Sigmoid colon (tissue), 7 donors: ENCODE measurements around the gene SMIM23. TPM values are rescaled to one million over a fixed set of nuclear protein-coding genes. Genes with fewer than 3 reads are reported as not detected.

Experiments used
- DNase-seq: peaks from one replicate; pipeline ENCODE4 v3.0.0-alpha.2; 2019
- H3K27ac ChIP-seq, 4 donors: fragments of 200-600 bp; sonication (generic); one replicate each; pipeline ENCODE4 v1.5.1; 2016 to 2019; ENCODE audit warnings: mild to moderate bottlenecking in 1 of 4
- H3K27me3 ChIP-seq, 3 donors: fragments of 200-600 bp; sonication (generic); one replicate each; pipeline ENCODE4 v1.5.1; 2019; ENCODE audit warnings: mild to moderate bottlenecking in 1 of 3
- H3K36me3 ChIP-seq, 4 donors: fragments of 200-600 bp; sonication (generic); one replicate each; pipeline ENCODE4 v1.5.1; 2016 to 2019
- H3K4me1 ChIP-seq, 4 donors: fragments of 200-600 bp; sonication (generic); one replicate each; pipeline ENCODE4 v1.5.1; 2017 to 2019
- H3K4me3 ChIP-seq, 4 donors: fragments of 200-600 bp; sonication (generic); one replicate each; pipeline ENCODE4 v1.5.1; 2017 to 2019; ENCODE audit warnings: mild to moderate bottlenecking in 2 of 4, moderate library complexity in 1 of 4
- H3K9me3 ChIP-seq, 4 donors: fragments of 200-600 bp in 3 of 4; sonication (generic) in 3 of 4; one replicate each; pipeline versions ENCODE4 v1.5.1 to v1.6.1; 2013 to 2019
- EP300 ChIP-seq, 4 donors: sonication (generic); formaldehyde crosslinking; IDR thresholded peaks; one replicate each; pipeline ENCODE4 v1.6.1; 2017; ENCODE audit warnings: antibody characterized with exemption in 4 of 4
- POLR2A ChIP-seq, 2 donors: fragments of 450-650 bp; IDR thresholded peaks; one replicate each; pipeline ENCODE4 v1.6.1; 2016; ENCODE audit warnings: antibody characterized with exemption in 2 of 2, mild to moderate bottlenecking in 2 of 2, moderate library complexity in 2 of 2
- POLR2AphosphoS5 ChIP-seq, 4 donors: sonication (generic); formaldehyde crosslinking; IDR thresholded peaks; one replicate each; pipeline ENCODE4 v1.6.1; 2017; ENCODE audit warnings: antibody characterized with exemption in 4 of 4
- WGBS, 2 donors: extraction: QIAGEN DNeasy Blood & Tissue Kit; methylation state at CpG; one replicate each; pipeline ENCODE4 v1.1.7; 2013; 5-methylcytosine and 5-hydroxymethylcytosine counted together
- intact Hi-C: fragments of 100-400 bp; cut with DNase I; formaldehyde crosslinking; loops from one replicate; pipeline ENCODE4 v1.15.1; 2023
- polyA plus RNA-seq, 3 donors: library from polyadenylated mRNA; stranded (reverse); fragments of 200-250 nt; gene quantifications; one replicate each; pipeline ENCODE4 v1.2.3, GENCODE V29; 2013
- total RNA-seq, 4 donors: library from RNA; depleted of rRNA; stranded (reverse); fragments of >200 nt; gene quantifications; one replicate each; pipeline ENCODE4 v1.1.0, GENCODE V29; 2016
- TF ChIP-seq, protein P1 (sequence below), 4 experiments: fragments of 450-650 bp in 3 of 4; fragments of 200-600 bp in 1 of 4; IDR thresholded peaks; one replicate each; pipeline ENCODE4 v1.5.1; 2016 to 2019; ENCODE audit warnings: antibody characterized with exemption in 4 of 4, mild to moderate bottlenecking in 3 of 4, moderate library complexity in 2 of 4
- donor health status: healthy with polysubstance abuse.
- donor health status: Bipolar disorder and iron deficiency.
- donor health status: healthy.

Gene SMIM23
- total and polyA plus RNA-seq, 7 donors: not detected

DNA sequence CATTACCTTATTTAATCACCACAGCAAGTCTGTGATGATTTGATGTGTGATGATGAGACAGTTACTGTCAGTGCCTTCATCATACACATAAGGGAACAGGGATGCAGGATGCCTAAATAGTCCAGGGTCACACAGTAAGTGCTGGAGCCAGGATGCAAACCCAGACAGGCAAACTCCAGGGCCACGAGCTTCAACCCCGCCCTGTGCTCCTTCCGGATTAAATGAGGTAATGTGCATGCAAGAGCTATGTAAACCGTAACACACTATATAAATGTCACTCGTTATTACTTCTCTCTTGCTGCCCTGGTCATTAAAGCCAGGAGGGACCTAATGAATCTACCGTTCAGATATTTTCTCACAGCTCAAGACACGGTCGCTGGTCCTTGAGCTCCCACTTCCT is 12.8 kb downstream of the SMIM23 start:
- no peak for DNase-seq
- no peak for TF ChIP-seq POLR2A (IDR thresholded peaks at IDR 0.05)
- TF ChIP-seq, protein P1, sequence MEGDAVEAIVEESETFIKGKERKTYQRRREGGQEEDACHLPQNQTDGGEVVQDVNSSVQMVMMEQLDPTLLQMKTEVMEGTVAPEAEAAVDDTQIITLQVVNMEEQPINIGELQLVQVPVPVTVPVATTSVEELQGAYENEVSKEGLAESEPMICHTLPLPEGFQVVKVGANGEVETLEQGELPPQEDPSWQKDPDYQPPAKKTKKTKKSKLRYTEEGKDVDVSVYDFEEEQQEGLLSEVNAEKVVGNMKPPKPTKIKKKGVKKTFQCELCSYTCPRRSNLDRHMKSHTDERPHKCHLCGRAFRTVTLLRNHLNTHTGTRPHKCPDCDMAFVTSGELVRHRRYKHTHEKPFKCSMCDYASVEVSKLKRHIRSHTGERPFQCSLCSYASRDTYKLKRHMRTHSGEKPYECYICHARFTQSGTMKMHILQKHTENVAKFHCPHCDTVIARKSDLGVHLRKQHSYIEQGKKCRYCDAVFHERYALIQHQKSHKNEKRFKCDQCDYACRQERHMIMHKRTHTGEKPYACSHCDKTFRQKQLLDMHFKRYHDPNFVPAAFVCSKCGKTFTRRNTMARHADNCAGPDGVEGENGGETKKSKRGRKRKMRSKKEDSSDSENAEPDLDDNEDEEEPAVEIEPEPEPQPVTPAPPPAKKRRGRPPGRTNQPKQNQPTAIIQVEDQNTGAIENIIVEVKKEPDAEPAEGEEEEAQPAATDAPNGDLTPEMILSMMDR (IDR thresholded peaks at IDR 0.05): no peak
- TF ChIP-seq EP300 (IDR thresholded peaks at IDR 0.05): no peak
- no peak for TF ChIP-seq POLR2AphosphoS5 (IDR thresholded peaks at IDR 0.05)
- no peaks in the 10 kb centered on the region for H3K36me3 ChIP-seq
- no peaks in the 10 kb centered on the region for H3K4me1 ChIP-seq
- intact Hi-C loops: no loop called here
- no peaks in the 10 kb centered on the region for H3K27me3 ChIP-seq
- H3K27ac ChIP-seq: no peak overlapping the region
- no peak overlapping the region for H3K4me3 ChIP-seq
- WGBS, 2 donors: 60 to 71% methylated on average over 8 of the region's 8 CpGs
- H3K9me3 ChIP-seq: no peaks in the 10 kb centered on the region

DNA sequence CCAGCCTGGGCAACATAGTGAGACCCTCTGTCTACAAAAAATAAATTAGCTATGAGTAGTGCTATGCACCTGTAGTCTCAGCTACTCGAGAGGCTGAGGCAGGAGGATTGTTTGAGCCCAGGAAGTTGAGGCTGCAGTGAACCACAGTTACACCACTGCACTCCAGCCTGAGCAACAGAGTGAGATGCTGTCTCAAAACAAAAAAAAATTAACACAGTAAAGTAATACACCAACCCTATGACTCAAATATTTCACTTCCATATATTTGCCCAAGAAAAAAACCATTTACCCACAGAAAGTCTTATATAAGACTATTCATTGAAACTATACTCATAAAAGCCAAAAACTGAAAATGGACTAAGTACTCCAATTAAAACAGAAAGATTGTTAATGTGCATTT is 16.2 kb downstream of the SMIM23 start:
- H3K4me1 ChIP-seq: no peaks in the 10 kb centered on the region
- no peaks in the 10 kb centered on the region for H3K36me3 ChIP-seq
- H3K27me3 ChIP-seq: no peaks in the 10 kb centered on the region
- DNase-seq: no peak
- no peak for TF ChIP-seq EP300 (IDR thresholded peaks at IDR 0.05)
- TF ChIP-seq, protein P1 (IDR thresholded peaks at IDR 0.05): no peak
- no peak for TF ChIP-seq POLR2AphosphoS5 (IDR thresholded peaks at IDR 0.05)
- no peak for TF ChIP-seq POLR2A (IDR thresholded peaks at IDR 0.05)
- intact Hi-C loops: no loop called here
- 83 to 90% methylated on average over 1 of the region's 1 CpG for WGBS, 2 donors
- no peak overlapping the region for H3K4me3 ChIP-seq
- H3K9me3 ChIP-seq: no peaks in the 10 kb centered on the region
- H3K27ac ChIP-seq: no peak overlapping the region

DNA sequence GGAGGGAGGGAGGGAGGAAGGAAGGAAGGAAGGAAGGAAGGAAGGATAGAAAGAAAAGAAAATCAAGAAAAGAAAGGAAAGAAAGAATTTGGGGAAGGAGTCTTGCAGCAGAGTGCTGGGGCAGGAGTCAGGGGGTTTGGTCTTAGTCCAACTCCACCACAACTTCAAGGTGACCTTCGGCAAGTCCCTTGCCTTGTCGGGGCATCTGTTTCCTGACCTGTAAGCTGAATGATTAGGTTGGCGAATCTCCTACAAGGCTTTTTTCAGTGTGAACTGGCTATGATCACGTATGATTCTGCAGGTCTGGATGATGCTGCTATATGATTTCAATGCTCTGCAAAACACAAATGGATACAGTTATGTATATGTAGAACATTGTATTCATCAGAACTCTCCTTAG is 20.1 kb downstream of the SMIM23 start:
- Histone ChIP-seq H3K27me3 (peaks cover 0 to 4% (median 0%) of the 10 kb centered on the region in 3 donors), H3K4me1 (no peaks in the 10 kb centered on the region), H3K27ac (no peak overlapping the region), H3K9me3 (no peaks in the 10 kb centered on the region), H3K36me3 (no peaks in the 10 kb centered on the region), H3K4me3 (no peak overlapping the region)
- no peak for TF ChIP-seq POLR2AphosphoS5 (IDR thresholded peaks at IDR 0.05)
- no peak for TF ChIP-seq EP300 (IDR thresholded peaks at IDR 0.05)
- TF ChIP-seq, protein P1 (IDR thresholded peaks at IDR 0.05): no peak
- TF ChIP-seq POLR2A (IDR thresholded peaks at IDR 0.05): no peak
- intact Hi-C loops: no loop called here
- DNase-seq: no peak
- 60 to 89% methylated on average over 4 of the region's 4 CpGs for WGBS, 2 donors

DNA sequence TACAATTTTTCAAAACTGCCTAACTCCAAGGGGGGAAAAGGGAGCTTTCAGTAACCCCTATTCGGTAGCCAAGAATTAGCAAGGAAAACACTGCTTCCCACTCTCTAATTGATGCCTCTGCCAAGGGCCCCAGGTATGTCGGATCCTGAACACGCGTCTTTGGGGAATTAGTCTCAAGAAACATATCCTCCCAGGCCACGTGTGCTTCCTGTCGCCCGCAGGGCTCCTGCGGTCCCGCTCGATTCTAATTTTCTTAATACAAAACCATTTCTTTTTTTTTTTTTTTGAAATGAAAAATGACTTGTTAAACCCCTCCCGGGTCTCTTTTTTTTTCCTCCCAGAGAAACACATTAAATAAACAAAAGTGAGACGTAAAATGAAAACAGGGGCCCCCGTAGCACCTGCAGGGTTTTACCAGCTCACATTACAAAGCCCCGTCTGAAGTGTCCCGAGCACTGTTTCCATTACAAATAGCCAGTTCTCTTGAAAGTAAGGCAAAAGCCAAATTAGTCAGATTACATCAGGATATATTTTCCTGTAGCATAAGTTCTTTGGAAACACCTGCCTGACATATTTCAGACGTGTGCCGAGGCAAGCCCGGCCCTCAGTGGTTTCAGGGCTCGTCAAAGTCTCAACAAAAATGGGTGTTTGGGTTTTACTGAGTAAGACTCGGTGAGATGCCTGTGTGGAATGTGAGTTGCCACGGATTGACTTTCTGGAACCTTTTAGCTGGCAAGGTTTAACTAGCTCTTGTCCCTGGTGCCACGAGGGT is 21.5 kb downstream of the SMIM23 start:
- no peak for DNase-seq
- peaks cover 0 to 4% (median 0%) of the 10 kb centered on the region in 3 donors for H3K27me3 ChIP-seq
- no peak overlapping the region for H3K4me3 ChIP-seq
- intact Hi-C loops: no loop called here
- no peaks in the 10 kb centered on the region for H3K36me3 ChIP-seq
- peaks cover 0 to 7% (median 1%) of the 10 kb centered on the region in 4 donors for H3K9me3 ChIP-seq
- no peak overlapping the region for H3K27ac ChIP-seq
- TF ChIP-seq EP300 (IDR thresholded peaks at IDR 0.05) (no peak), POLR2A (IDR thresholded peaks at IDR 0.05) (no peak), POLR2AphosphoS5 (IDR thresholded peaks at IDR 0.05) (no peak)
- TF ChIP-seq, protein P1 (IDR thresholded peaks at IDR 0.05): no peak
- no peaks in the 10 kb centered on the region for H3K4me1 ChIP-seq
- WGBS, 2 donors: 22 to 34% methylated on average over 22 of the region's 22 CpGs
